H4 (cell line): ENCODE data around the gene LARP6. TPM values are rescaled to one million over a fixed set of nuclear protein-coding genes. Genes with fewer than 3 reads are reported as not detected.
"Not testable (repeated sequence)": the region's sequence is repeated elsewhere in the genome, so short reads cannot be mapped to it uniquely, and the experiment has no call there.

Experiments
- DNase-seq: peaks from one replicate; pipeline ENCODE4 v3.0.0-alpha.2; 2015; ENCODE audit warnings: low spot score
- total RNA-seq: library from RNA; depleted of rRNA; stranded (reverse); fragments of >200 nt; shearing (Covaris generic); gene quantifications from 2 replicates; pipeline ENCODE4 v1.2.3, GENCODE V29; 2014

LARP6 gene
- total RNA-seq, 1 experiment from 2014 or later = 52.9 TPM

DNA sequence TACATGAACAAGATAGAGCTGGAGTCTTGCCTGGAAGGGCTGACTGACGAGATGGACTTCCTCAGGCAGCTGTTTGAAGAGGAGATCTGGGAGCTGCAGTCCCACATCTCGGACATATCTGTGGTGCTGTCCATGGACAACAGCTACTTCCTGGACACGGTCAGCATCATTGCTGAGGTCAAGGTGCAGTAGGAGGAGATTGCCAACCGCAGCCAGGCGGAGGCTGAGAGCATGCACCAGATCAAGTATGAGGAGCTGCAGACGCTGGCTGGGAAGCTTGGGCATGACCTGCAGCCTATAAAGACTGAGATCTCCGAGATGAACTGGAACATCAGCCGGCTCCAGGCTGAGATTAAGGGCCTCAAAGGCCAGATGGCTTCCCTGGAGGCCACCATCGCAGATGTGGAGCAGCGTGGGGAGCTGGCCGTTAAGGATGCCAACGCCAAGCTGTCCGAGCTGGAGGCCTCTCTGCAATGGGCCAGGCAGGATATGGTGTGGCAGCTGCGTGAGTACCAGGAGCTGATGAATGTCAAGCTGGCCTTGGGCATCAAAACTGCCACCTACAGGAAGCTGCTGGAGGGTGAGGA, 5.5 kb upstream of the LARP6 start:
- DNase-seq = no peak

DNA sequence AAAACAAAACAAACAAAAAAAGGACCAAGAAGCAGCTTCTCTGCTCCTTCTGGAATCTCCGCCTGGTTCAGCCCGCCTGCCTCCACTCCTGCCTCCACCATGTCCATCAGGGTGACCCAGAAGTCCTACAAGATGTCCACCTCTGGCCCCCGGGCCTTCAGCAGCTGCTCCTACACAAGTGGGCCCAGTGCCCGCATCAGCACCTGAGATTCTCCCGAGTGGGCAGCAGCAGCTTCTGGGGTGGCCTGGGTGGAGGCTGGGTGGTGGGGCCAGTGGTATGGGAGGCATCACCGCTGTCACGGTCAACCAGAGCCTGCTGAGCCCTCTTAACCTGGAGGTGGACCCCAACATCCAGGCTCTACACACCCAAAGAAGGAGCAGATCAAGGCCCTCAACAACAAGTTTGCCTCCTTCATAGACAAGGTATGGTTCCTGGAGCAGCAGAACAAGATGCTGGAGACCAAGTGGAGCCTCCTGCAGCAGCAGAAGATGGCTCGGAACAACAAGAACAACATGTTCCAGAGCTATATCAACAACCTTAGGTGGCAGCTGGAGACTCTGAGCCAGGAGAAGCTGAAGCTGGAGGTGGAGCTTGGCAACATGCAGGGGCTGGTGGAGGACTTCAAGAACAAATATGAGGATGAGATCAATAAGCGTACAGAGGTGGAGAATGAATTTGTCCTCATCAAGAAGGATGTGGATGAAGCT, 4.8 kb upstream of the LARP6 start:
- DNase-seq = not testable (repeated sequence)

DNA sequence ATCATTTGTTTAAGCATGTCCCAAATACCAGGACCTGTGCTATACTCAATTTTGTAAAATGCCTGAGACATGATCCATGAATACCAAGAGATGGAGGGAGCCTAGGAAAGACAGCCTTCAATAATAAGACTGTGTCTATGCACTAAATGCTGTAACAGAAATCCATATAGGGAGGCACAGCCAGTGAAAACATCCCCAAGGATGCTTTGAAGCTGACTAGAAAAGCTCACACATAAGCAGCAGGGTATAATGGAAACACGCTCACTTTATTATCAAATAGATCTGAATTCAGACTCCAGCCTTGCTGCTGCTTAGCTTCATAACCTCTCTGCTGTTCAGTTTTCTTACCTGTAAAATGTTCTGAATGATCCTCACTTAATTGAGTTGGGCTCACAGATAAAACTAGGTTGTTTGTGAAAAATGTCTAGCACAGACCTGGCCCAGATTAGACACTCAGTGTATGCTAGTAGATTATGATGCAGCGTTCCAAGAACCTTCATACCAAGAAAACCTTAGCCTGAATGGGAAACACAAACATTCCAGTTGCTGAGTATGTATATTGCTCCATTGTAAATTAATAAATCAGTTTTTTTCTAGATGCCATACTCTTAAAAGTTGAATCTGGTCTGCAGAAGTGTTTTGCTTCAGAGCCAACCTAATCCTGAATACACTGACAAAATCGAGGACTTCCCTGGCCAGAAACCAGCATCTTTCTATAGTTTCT, 3.8 kb upstream of the LARP6 start:
- no peak for DNase-seq

- peak; percentile 94 for DNase-seq
Observed at GRCh38 chr15:70856884-70857561, 3.1 kb upstream of the LARP6 start.

DNA sequence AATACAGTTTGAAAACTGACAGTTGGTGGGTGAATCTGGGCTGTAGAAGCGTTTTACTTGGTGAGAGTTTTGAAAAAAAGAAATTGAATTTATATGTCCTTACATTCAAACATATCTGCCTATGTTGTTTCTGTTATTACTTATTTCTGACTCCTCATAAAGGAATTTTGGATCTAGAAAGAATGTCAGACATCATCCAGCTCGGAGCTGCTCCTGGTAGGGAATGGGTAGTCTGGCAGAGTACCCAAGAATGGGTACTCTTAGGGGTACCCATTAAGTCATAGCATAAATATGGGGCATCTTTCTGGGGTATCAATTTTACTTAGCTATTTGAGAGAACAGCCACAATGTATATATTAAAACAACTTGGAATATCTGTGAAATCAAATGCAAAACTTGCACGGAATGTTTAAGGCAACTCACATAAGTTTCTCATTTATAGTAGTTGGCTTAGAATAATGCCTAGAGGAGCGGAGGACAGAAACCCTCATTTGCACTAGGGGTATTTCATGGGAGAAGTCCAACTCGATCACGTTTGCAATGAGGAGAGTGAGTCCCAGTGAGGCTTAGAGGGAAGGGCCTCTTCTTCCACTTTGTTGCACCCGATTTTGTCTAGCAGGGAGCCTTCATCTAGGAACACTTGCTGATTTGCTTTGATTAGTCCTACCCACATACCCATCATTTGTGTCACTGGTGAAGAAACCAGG, 2.4 kb upstream of the LARP6 start:
- no peak for DNase-seq

- DNase-seq = no peak
Observed at GRCh38 chr15:70855764-70856163, 1.8 kb upstream of the LARP6 start.

DNA sequence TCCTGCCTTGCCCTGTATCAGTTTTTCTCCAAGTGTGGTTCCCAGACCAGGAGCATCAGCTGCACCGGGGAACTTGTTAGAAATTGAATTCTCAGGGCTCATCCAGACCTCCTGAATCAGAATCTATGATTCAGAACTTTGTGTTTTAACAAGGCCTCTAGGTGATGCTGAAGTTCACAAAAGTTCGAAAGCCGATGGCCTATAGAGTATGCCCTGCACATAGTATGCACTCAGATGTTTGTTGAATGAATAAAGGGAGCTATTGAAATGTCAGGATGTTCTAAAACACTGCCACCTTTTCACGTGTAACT, 664 bp upstream of the LARP6 start:
- no peak for DNase-seq

DNA sequence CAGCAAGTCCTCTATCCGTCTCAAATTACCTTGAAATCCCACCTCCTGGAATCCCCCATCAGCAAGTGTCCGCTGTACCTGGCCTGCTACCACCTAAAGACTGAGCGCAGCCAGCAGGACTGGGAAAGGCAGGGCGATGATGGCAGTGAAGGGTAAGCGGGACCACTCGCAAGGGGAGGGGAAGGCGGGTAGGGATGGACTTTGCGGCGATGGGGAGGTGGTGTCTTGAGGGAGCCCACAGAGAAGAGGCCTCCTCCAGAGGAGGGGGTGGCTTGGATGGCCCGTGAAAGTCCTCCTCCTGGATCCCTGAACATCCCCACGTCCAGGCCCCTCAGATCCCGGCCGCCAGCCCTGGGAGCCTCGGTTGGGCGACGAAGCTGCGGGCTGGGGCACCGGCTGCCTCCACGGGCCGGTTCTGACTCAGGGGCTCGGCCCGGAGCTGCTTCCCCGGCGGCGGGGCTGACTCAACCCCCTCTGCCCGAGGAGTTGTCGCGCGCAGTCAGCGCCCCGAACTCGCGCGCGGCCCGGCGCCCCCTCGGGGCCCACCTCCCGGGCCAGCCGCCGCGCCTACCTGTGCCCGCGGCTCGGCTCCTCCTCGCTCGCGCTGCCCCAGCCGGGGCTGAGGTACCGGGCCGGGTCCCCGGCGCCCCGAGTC, 512 bp downstream of the LARP6 start:
- peak; percentile 35 for DNase-seq

DNA sequence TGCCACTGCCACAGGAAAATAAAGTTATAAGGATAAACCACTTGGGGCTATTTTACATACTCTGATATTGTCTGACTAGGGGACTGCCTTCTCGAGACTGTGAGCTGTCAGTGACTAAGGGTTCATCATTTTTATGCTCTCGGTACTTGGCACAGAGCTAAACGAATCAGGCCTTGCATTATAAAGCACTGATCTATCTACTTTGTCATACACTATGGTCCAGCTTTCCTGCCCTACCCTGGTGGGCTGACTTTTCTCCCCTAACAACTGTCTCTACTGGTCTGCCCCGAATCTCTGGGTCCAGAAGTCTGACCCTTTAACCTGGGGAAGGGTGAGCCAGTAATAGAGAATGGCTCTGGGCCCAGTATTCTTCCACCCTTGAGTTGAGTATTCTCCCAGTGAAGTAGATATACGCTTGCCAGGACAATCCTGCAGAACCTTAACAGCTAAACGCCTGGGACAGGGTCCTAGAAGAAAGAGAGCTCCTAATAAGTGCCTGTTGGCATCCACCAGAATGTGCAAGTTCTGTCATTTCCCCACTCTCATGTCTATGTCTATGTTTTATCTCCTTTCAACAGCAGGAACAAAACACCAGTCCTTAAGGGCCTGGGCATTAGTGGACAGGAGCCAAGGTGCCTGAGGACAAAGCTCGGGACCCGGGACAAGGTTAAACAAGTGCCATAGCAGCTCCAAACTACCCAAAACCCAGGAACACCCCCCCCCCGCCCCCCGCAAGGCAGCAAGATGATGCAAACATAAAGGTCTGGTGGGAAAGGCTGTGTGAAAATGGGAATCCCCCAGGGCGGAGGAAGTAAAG, 1.2 kb downstream of the LARP6 start:
- DNase-seq = no peak

GRCh38 chr15:70851889-70852288, 2.1 kb downstream of the LARP6 start:
- no peak for DNase-seq

GRCh38 chr15:70845602-70846360, 8.2 kb downstream of the LARP6 start:
- DNase-seq = no peak

DNA sequence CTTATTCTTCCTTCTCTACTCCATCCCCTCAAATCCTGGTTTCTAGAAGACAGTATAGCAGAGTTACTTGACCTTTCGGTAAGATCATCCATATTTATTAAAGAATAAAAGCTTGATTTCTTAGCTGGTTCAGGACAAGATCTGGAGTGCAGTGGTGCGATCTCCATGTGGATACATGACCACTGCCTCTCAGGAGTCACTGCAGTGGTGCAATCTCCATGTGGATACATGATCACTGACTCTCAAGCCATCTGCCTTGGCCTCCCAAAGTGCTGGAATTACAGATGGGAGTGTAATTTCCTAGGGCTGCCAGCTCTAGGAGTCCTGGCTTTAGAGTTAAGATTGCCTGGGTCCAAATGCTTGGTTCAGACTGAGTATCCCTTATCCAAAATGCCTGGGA, 16.5 kb downstream of the LARP6 start:
- DNase-seq = no peak

DNA sequence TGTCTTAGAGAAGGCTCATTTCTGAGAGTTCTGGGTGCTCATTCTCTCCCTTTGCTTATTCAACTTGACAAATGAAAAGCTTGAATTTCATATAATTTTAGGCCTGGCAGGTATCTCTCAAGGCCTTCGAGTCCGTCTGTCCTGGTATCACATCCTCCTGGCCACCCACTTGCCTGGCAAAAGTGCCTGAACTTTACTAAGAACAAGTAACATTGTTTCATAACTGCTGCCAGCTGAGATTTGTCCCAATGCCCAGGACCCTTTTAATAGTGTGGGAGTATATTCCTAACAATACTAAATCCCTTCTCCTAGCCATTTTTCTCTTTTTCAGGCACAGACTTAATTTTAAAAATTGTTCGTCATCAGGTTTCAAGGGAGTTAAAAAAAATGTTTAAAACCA, 18.1 kb downstream of the LARP6 start:
- no peak for DNase-seq

DNA sequence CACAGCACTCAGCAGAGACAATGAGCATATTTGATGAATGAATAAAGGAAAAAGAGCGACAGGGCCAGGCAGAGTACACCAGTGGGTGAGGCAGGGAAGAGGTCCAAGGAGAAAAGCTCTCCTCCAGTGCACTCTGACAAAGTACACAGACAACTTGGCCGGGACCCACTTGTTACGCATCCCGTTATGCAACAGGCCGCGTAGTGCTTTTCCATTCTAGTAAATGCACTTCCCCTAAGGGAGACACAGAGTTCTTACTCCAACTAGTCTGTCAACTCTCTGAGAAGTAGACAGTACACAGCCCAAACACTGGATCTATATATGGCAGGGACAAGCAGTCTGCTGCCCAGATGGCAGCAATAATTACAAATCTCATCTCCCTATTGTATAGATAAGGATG, 18.5 kb downstream of the LARP6 start:
- no peak for DNase-seq

- DNase-seq = no peak
Observed at GRCh38 chr15:70834999-70835398, 19.0 kb downstream of the LARP6 start.

DNA sequence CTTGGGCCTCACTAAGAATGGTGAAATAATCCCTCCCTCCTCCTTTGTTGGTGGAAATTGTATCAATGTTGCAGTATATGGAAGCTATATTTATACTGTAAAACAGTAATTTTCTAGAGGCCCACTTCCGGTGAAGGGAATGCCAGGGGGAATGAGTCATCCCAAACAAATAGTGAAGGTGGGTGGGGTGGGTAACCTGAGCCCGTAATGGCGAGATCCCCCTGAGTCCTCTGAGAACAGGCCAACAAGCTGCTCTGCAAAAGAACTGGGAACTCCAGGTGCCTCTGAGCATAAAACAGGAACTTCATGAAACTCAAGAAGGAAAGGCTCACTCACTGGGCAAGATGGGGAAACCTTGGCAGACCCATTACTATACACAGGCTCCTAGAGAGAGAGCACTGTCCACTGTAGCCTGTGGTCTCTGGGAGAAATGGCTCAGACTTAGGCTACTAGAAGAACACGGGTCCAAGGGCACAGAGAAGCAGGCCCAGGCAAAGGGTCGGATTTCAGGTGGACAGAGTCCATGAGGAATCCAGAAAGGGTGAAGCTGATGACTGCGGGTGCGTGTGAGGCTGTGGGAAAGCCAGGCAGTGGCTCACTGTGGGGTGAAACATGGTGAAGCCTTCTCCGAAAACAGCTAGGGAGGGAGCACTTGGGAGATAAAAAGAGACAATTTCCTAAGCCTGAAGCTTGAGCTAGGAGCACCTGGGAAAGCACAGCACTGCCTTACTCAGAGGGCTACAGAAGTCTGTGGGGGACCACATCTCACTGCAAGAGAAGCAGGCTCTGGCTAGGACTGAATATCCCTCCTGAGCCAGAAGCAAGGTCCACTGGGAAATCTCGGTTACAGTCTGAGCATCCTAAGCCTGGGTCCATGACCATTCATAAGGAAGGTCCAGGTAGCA, 19.8 kb downstream of the LARP6 start:
- peak; percentile 82 for DNase-seq

DNA sequence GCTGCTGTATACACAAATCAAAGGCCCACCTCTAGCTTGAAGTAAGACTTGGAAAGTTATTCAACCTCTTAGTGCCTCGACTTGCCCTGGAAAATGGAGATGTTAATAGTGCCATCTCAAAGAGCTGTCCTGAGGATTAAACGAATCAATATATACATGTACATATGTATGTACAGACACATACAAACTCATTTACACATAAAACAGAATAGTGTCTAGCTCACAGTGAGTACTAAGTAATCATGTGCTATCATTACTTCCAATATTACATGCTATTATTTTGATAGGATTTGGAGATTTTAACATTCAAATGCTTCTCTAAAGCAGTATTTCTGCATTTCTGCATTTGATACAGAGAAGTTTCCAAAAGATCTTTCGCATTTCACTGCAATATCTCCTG, 20.5 kb downstream of the LARP6 start:
- DNase-seq = no peak

DNA sequence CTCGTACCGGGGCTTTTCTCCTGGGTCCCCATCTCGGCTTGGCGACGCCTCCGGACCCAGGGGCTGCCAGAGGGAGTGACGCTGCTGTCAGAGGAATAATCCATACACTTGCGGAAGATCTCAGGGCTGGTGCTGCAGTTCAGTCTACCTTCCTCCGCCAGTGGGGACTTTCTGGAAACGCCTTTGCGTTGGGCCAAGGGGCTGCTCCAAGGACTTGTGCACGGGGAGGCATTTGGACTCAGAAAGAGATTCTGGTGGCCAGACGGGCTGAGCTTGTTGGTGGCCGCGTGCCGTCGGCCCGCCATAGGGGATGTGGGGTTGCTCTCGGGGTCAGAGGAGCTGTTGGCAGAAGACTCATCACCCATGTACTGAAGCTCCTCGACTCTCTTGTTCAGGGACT, 21.8 kb downstream of the LARP6 start:
- no peak for DNase-seq
